GF-D8 (cell line): ENCODE results near the gene WWOX.

ENCODE experiments used
- DNase-seq: peaks from one replicate; lab custom pipeline; 2025; lab: John Stamatoyannopoulos, UW

WWOX gene

DNA sequence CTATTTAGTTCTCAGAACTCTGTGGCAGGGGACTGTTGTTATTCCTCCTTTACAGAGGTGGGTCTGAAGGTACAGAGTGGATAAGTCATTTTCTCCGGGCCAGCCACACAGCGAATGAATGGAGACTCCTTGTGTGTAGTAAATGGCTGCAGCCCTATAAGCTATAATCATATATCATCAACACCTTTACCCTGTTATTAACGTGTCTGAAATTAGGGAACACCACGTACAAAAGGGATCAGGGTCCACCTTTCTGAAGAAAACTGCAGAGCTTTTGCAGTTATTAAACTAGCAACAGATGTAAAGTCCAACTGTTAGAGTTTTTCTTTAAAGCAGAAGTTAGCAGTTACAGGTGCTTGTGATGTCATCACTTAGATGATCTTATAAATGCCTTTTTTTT, 804.4 kb downstream of the WWOX start:
- DNase-seq: no peak

GRCh38 chr16:78906135-78906534, 806.7 kb downstream of the WWOX start:
- no peak for DNase-seq

DNA sequence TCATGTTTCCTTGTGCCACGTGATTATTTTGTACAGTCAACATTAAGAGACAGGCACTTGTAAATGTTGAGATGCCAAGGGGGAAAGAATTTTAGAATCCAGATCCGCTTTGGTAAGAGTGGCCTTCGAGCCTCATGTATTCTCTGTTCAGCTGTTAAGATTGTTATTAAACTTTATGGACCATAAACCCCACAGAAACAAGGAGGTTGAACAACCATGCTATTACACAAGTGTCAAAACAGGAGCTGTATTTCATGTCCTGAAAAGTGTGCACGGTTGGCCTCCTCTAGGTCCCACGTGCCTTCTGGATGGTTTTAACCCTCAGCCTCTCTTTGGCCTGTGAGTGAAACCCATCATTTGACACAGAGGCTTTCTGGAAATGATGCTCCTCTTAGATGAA, 809.8 kb downstream of the WWOX start:
- DNase-seq: no peak

- no peak for DNase-seq
Observed at GRCh38 chr16:78915811-78916345, 816.4 kb downstream of the WWOX start.

DNA sequence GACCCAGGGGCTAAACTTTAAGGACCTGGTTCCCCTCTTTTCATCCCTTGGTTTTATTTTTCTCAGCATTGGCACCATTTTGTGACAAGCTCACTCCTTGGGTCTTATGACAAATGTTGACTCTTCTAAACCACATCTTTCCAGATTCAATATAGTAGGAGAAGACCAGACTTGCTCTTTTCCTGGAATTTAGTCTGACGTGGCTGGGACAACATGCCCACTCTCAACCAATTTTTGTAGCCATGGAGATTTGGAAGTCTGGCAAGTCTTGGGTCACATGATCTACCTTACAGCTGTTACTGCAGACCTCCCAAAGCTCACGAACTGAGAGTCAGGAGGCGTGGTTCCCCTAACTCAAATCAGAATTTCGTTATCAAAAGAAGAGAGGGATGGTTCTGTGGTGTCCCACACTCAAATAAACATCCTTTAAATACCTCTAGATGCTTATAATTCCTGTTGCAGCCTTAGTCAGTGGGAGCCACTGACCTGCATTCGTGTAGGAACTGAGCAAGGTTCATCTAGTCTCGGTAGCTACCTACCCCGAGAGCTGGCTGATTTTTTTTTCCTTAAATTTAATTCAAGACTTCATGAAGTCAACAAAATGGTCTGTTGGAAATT, 817.6 kb downstream of the WWOX start:
- DNase-seq: no peak

DNA sequence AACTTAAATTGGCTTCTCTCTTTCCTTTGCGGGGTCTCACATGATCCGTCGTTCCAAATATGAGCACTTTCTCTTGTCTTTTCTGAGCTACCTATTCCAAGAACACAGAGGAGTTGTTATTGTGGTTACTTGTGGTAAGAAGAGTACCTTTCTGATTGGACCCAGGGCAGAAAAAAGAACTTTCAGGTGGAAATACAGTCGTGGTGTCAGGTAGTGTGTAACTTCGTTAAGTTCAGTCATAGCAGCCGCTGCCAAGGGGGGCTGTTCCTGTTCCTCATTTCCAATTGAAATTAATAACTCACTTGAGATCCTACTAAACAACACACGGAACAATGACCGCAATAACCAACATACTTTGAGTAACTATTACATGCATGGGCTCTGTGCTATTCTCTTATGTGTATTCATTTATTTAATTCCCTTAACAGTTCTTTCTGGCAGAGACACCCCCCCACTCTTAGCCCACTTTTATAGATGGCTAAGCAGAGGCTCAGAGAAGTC, 819.4 kb downstream of the WWOX start:
- no peak for DNase-seq

- no peak for DNase-seq
Observed at GRCh38 chr16:78919852-78920251, 820.4 kb downstream of the WWOX start.

GRCh38 chr16:78920621-78921020, 821.2 kb downstream of the WWOX start:
- no peak for DNase-seq

GRCh38 chr16:78925083-78925767, 825.8 kb downstream of the WWOX start:
- no peak for DNase-seq

DNA sequence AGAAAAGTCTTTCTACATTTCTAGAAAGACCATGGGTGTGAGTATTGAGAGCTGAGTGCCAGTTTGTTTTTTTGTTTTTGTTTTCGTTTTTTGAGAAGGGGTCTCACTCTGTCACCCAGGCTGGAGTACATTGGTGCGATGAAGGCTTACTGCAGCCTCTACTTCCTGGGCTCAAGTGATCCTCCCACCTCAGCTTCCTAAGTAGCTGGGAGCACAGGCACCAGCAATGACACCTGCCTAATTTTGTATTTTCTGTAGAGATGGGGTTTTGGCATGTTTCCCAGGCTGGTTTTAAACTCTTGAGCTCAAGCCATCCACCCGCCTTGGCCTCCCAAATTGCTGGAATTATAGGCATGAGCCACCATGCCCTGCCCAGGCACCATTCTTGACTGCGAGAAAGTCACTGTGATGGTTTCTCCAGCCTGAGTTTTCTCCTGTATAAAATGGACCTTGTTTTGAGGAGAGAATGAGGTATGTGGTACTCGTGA, 827.3 kb downstream of the WWOX start:
- DNase-seq: no peak

DNA sequence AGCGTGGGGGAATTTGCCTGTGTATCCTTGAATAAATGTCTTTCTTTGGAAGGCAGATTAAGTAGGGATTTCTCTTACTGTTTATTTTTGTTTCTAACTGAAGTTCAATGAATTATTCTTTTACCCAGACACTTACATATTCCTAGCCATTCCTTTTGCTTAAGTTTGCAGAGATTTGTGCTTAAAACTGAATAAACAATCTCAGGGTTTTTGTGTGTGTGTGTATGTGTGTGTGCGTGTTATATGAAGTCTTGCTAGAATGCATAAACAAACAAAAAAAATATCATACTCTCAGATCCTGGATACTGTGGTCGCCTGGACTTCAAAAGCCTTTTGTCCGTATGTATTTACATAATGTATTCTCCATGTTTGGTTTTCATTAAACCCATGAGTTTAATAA, 828.3 kb downstream of the WWOX start:
- DNase-seq: no peak

- DNase-seq: no peak
Observed at GRCh38 chr16:78929841-78930240, 830.4 kb downstream of the WWOX start.

GRCh38 chr16:78930561-78930960, 831.1 kb downstream of the WWOX start:
- no peak for DNase-seq

GRCh38 chr16:78931267-78931666, 831.8 kb downstream of the WWOX start:
- no peak for DNase-seq

- DNase-seq: no peak
Observed at GRCh38 chr16:78931678-78932077, 832.2 kb downstream of the WWOX start.

DNA sequence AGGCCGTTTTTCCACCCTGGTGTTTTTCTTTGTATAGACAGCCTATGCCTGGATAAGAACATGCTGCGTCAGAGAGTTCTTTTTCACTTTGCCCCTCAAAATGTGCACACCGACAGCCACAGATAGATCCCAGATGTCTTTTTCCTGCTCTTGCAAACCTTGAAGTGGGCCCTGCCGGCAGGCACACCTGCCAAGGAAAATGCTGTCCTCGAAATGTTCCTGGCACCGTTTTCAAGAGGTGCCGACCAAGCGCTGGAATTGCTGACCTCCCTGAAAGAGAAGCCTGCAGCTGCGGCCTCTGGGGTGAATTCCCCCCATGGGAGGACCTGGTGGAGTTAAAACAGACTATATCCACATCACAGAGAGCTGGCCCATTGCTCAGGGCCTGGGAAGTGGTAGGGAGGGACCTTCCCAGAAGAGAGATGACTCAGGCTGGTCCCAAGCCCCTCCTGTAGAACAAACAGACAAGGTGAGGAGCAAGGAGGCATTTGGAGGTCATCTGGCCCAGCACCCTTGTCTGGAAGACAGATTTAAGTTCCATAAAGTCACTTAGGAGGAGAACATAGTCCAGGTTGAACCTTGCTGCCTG, 833.0 kb downstream of the WWOX start:
- DNase-seq: no peak

- no peak for DNase-seq
Observed at GRCh38 chr16:78936060-78936459, 836.6 kb downstream of the WWOX start.

- no peak for DNase-seq
Observed at GRCh38 chr16:78939597-78939996, 840.1 kb downstream of the WWOX start.

DNA sequence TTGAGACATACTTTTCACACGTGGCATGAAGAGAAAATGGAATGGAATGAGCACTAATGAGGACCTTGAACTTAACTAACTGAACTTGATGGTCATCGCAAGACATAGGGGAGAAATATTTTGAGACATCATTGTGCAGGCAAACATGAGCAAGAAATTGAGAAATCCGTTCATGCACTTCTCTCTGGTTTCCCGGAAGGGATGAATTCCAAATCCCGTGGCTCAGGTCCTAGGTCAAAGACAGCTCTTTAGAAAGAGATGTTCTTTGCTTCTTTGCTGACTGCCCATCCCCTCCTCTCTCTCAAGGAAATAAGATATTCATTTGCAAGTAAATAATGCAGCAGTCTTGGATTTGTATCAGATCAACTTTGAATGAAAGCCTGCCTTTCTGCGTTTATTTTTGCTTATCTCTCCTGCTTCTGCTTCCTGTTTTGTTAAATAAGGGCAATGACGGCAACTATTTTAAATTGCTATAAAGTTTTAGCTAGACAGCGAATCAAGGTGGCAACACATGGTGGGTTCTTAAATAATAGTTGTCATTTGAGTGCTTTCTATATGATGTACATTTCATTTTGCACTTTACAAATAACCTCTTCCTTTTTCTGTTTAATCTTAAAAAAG, 843.3 kb downstream of the WWOX start:
- no peak for DNase-seq

- DNase-seq: no peak
Observed at GRCh38 chr16:78945336-78945735, 845.9 kb downstream of the WWOX start.

DNA sequence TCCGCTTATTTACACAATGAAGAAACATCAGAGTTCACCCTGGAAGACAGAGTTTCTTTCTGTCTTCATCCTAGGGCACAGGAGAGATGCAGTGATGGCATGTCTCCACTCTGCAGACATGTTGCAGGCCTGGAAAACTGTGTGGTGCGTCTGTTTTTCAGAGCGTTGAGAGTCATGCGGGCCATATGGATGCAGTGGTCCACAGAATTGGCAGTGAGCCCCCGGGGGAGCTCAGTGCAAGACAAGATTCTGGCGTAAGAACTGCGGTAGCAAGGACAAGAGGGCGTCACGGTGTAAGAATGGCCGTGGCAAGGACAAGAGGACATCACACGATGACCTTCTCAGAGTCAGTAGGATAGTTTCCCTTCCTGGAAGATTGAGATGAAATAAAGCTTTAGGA, 847.1 kb downstream of the WWOX start:
- DNase-seq: no peak

GRCh38 chr16:78950768-78951167, 851.3 kb downstream of the WWOX start:
- DNase-seq: no peak

DNA sequence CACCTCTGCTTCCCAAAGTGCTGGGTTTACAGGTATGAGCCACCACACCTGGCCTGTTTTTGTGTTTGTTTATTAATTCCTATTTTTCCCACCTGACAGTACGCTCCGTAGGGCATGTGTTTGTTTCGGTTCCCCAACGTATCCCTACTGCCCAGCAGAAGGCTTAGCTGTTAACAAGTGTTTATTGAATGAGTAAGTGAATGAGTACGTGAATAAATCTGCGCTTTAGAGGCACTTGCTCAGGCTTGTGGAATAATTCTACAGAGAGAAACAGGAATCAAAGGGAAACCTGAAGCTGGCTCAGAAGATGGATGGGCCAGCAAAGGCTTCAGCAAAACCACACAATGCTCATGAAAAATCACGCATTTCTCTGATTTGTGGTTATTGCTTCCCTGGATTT, 853.2 kb downstream of the WWOX start:
- no peak for DNase-seq
